ENCODE measurements around the gene CRHR1.

The CRHR1 gene

GRCh38 chr17:45828171-45828570 lies 44.1 kb downstream of the CRHR1 start:
- DNase-seq (no peak), ATAC-seq (replicated peaks) (no peak)
- Mint-ChIP-seq H3K27me3 (peaks cover 19 to 30% of the 10 kb centered on the region in 2 donors), H3K27ac (no peak overlapping the region), H3K9me3 (no peaks in the 10 kb centered on the region), H3K4me1 (peaks cover 0 to 6% of the 10 kb centered on the region in 2 donors), H3K36me3 (no peaks in the 10 kb centered on the region), H3K4me3 (no peak overlapping the region)

- Mint-ChIP-seq H3K9me3 (no peaks in the 10 kb centered on the region), H3K4me3 (no peak overlapping the region), H3K36me3 (no peaks in the 10 kb centered on the region), H3K27me3 (peaks cover 18 to 33% of the 10 kb centered on the region in 2 donors), H3K4me1 (peaks cover 0 to 6% of the 10 kb centered on the region in 2 donors), H3K27ac (no peak overlapping the region)
- DNase-seq (no peak), ATAC-seq (replicated peaks) (no peak)
Measured at GRCh38 chr17:45828582-45829133, 44.5 kb downstream of the CRHR1 start.

- peaks cover 0 to 6% of the 10 kb centered on the region in 2 donors for H3K4me1 Mint-ChIP-seq
- H3K4me3 Mint-ChIP-seq: no peak overlapping the region
Measured at GRCh38 chr17:45833920-45834319, 49.8 kb downstream of the CRHR1 start.

GRCh38 chr17:45834471-45835396 lies 50.6 kb downstream of the CRHR1 start:
- peaks cover 0 to 6% of the 10 kb centered on the region in 2 donors for H3K4me1 Mint-ChIP-seq
- no peak for DNase-seq
- no peak for ATAC-seq (replicated peaks)
- H3K27ac Mint-ChIP-seq: no peak overlapping the region
- H3K27me3 Mint-ChIP-seq: peaks cover 14 to 35% of the 10 kb centered on the region in 2 donors
- no peaks in the 10 kb centered on the region for H3K36me3 Mint-ChIP-seq
- H3K9me3 Mint-ChIP-seq: no peaks in the 10 kb centered on the region
- H3K4me3 Mint-ChIP-seq: no peak overlapping the region

More at GRCh38 chr17:45833920-45834319, 49.8 kb downstream of the CRHR1 start:
- H3K36me3 Mint-ChIP-seq: no peaks in the 10 kb centered on the region
- no peak overlapping the region for H3K27ac Mint-ChIP-seq
- H3K9me3 Mint-ChIP-seq: no peaks in the 10 kb centered on the region
- ATAC-seq (replicated peaks): no peak
- DNase-seq: no peak
- H3K27me3 Mint-ChIP-seq: peaks cover 10 to 40% of the 10 kb centered on the region in 2 donors

GRCh38 chr17:45835481-45835880 lies 51.4 kb downstream of the CRHR1 start:
- Mint-ChIP-seq H3K4me1 (peaks cover 0 to 6% of the 10 kb centered on the region in 2 donors), H3K27me3 (peaks cover 14 to 32% of the 10 kb centered on the region in 2 donors), H3K27ac (no peak overlapping the region), H3K9me3 (no peaks in the 10 kb centered on the region), H3K36me3 (no peaks in the 10 kb centered on the region), H3K4me3 (no peak overlapping the region)
- ATAC-seq (replicated peaks) (no peak), DNase-seq (no peak)

GRCh38 chr17:45836047-45837044 lies 52.2 kb downstream of the CRHR1 start:
- ATAC-seq (replicated peaks) (no peak), DNase-seq (no peak)
- H3K27ac Mint-ChIP-seq: no peak overlapping the region
- peaks cover 14 to 32% of the 10 kb centered on the region in 2 donors for H3K27me3 Mint-ChIP-seq
- H3K36me3 Mint-ChIP-seq: no peaks in the 10 kb centered on the region
- no peak overlapping the region for H3K4me3 Mint-ChIP-seq
- H3K9me3 Mint-ChIP-seq: no peaks in the 10 kb centered on the region
- peaks cover 0 to 6% of the 10 kb centered on the region in 2 donors for H3K4me1 Mint-ChIP-seq

GRCh38 chr17:45837187-45837586 lies 53.1 kb downstream of the CRHR1 start:
- ATAC-seq (replicated peaks): no peak
- DNase-seq: no peak
- no peak overlapping the region for H3K4me3 Mint-ChIP-seq
- H3K9me3 Mint-ChIP-seq: no peaks in the 10 kb centered on the region
- peaks cover 14 to 33% of the 10 kb centered on the region in 2 donors for H3K27me3 Mint-ChIP-seq
- H3K4me1 Mint-ChIP-seq: peaks cover 0 to 1% of the 10 kb centered on the region in 2 donors
- H3K36me3 Mint-ChIP-seq: no peaks in the 10 kb centered on the region
- H3K27ac Mint-ChIP-seq: no peak overlapping the region

GRCh38 chr17:45837603-45838002 lies 53.5 kb downstream of the CRHR1 start:
- no peak overlapping the region for H3K4me3 Mint-ChIP-seq
- H3K9me3 Mint-ChIP-seq: no peaks in the 10 kb centered on the region
- no peaks in the 10 kb centered on the region for H3K4me1 Mint-ChIP-seq

GRCh38 chr17:45838751-45839295 lies 54.7 kb downstream of the CRHR1 start:
- DNase-seq: no peak
- H3K36me3 Mint-ChIP-seq: no peaks in the 10 kb centered on the region
- peaks cover 14 to 33% of the 10 kb centered on the region in 2 donors for H3K27me3 Mint-ChIP-seq
- no peaks in the 10 kb centered on the region for H3K9me3 Mint-ChIP-seq
- no peaks in the 10 kb centered on the region for H3K4me1 Mint-ChIP-seq
- H3K27ac Mint-ChIP-seq: no peak overlapping the region
- no peak overlapping the region for H3K4me3 Mint-ChIP-seq
- ATAC-seq (replicated peaks): no peak

More at GRCh38 chr17:45837603-45838002, 53.5 kb downstream of the CRHR1 start:
- no peak for ATAC-seq (replicated peaks)
- DNase-seq: no peak
- Mint-ChIP-seq H3K36me3 (no peaks in the 10 kb centered on the region), H3K27me3 (peaks cover 14 to 37% of the 10 kb centered on the region in 2 donors), H3K27ac (no peak overlapping the region)

GRCh38 chr17:45839442-45839841 lies 55.3 kb downstream of the CRHR1 start:
- no peaks in the 10 kb centered on the region for H3K4me1 Mint-ChIP-seq
- no peaks in the 10 kb centered on the region for H3K36me3 Mint-ChIP-seq
- H3K4me3 Mint-ChIP-seq: no peak overlapping the region
- no peak for DNase-seq
- no peak for ATAC-seq (replicated peaks)
- peaks cover 14 to 27% of the 10 kb centered on the region in 2 donors for H3K27me3 Mint-ChIP-seq
- H3K27ac Mint-ChIP-seq: no peak overlapping the region
- no peaks in the 10 kb centered on the region for H3K9me3 Mint-ChIP-seq

GRCh38 chr17:45841186-45841585 lies 57.1 kb downstream of the CRHR1 start:
- Mint-ChIP-seq H3K9me3 (no peaks in the 10 kb centered on the region), H3K4me3 (no peak overlapping the region), H3K36me3 (no peaks in the 10 kb centered on the region), H3K27ac (no peak overlapping the region), H3K27me3 (peaks cover 13 to 18% of the 10 kb centered on the region in 2 donors), H3K4me1 (no peaks in the 10 kb centered on the region)
- DNase-seq: no peak
- ATAC-seq (replicated peaks): no peak

- Mint-ChIP-seq H3K27ac (no peak overlapping the region), H3K4me3 (no peak overlapping the region), H3K36me3 (no peaks in the 10 kb centered on the region), H3K4me1 (no peaks in the 10 kb centered on the region), H3K27me3 (peaks cover 14 to 19% of the 10 kb centered on the region in 2 donors), H3K9me3 (no peaks in the 10 kb centered on the region)
- ATAC-seq (replicated peaks) (no peak), DNase-seq (no peak)
Measured at GRCh38 chr17:45841883-45842525, 57.9 kb downstream of the CRHR1 start.

GRCh38 chr17:45843722-45844121 lies 59.6 kb downstream of the CRHR1 start:
- no peaks in the 10 kb centered on the region for H3K4me1 Mint-ChIP-seq
- H3K36me3 Mint-ChIP-seq: no peaks in the 10 kb centered on the region
- ATAC-seq (replicated peaks) (no peak), DNase-seq (no peak)
- peaks cover 19 to 29% of the 10 kb centered on the region in 2 donors for H3K27me3 Mint-ChIP-seq
- H3K27ac Mint-ChIP-seq: no peak overlapping the region
- H3K4me3 Mint-ChIP-seq: no peak overlapping the region
- H3K9me3 Mint-ChIP-seq: no peaks in the 10 kb centered on the region
